PC-3 (cell line): ENCODE results near the gene PANK4. TPM values are rescaled to one million over a fixed set of nuclear protein-coding genes. Genes with fewer than 3 reads are reported as not detected.

ENCODE experiments used
- ATAC-seq: fragments of 200-7000 bp; cut with Tn5 transposase; 2 replicates; pipeline ENCODE4 v1.9.1; 2020; ENCODE audit warnings: mild to moderate bottlenecking, moderate library complexity
- BruUV-seq: library from RNA; stranded (reverse); fragments of 400-500 nt; replicated peaks from 2 replicates; lab custom pipeline; 2021; lab: Mats Ljungman, UMichigan
- CTCF ChIA-PET: fragments of 300-600 bp; sonication (Branson Sonifier 250); formaldehyde crosslinking; loops from one replicate; lab custom pipeline; 2022; ENCODE audit warnings: antibody characterized with exemption; lab: Charles Lee
- POLR2A ChIA-PET: fragments of 300-600 bp; sonication (Branson Sonifier 250); formaldehyde crosslinking; loops from one replicate; lab custom pipeline; 2022; ENCODE audit warnings: antibody characterized with exemption; ENCODE audit not compliant: unreplicated experiment; lab: Charles Lee
- DNase-seq: peaks from one replicate; pipeline ENCODE4 v3.0.0-alpha.2; 2015
- H2AFZ ChIP-seq: fragments of 300-600 bp; sonication (generic); 2 replicates; pipeline ENCODE4 v1.6.0; 2016; ENCODE audit warnings: antibody characterized with exemption, low read length
- H3F3A ChIP-seq: fragments of 300-600 bp; sonication (generic); one replicate; pipeline ENCODE4 v1.6.0; 2017; ENCODE audit warnings: antibody characterized with exemption, low read length, control low read depth, mild to moderate bottlenecking; ENCODE audit not compliant: unreplicated experiment
- H3K27ac ChIP-seq: fragments of 300-600 bp; sonication (generic); 2 replicates; pipeline ENCODE4 v1.5.1; 2016; ENCODE audit warnings: mild to moderate bottlenecking, low read length
- H3K27me3 ChIP-seq: fragments of 300-600 bp; sonication (generic); 2 replicates; pipeline ENCODE4 v1.6.1; 2016; ENCODE audit warnings: low read length, mixed read lengths
- H3K36me3 ChIP-seq: fragments of 300-600 bp; sonication (generic); 2 replicates; pipeline ENCODE4 v1.6.1; 2016; ENCODE audit warnings: low read depth, mixed run types, low read length, mixed read lengths
- H3K4me1 ChIP-seq: fragments of 300-600 bp; sonication (generic); 2 replicates; pipeline ENCODE4 v1.5.1; 2016; ENCODE audit warnings: low read length; ENCODE audit not compliant: insufficient read depth
- H3K4me2 ChIP-seq: fragments of 300-600 bp; sonication (generic); 2 replicates; pipeline ENCODE4 v1.6.0; 2016; ENCODE audit warnings: low read length
- H3K4me3 ChIP-seq: fragments of 300-600 bp; sonication (generic); 2 replicates; pipeline ENCODE4 v1.5.1; 2016; ENCODE audit warnings: mild to moderate bottlenecking, low read length, mixed read lengths
- H3K79me2 ChIP-seq: fragments of 300-600 bp; sonication (generic); 2 replicates; pipeline ENCODE4 v1.6.1; 2017; ENCODE audit warnings: low read length, mixed read lengths
- H3K9ac ChIP-seq: fragments of 300-600 bp; sonication (generic); 2 replicates; pipeline ENCODE4 v1.6.0; 2016; ENCODE audit warnings: mild to moderate bottlenecking, low read length
- H3K9me2 ChIP-seq: fragments of 300-600 bp; sonication (generic); replicated peaks from 2 replicates; pipeline ENCODE4 v1.6.1; 2016; ENCODE audit warnings: mixed run types, low read length, mixed read lengths
- H3K9me3 ChIP-seq: fragments of 300-600 bp; sonication (generic); 2 replicates; pipeline ENCODE4 v1.6.1; 2016; ENCODE audit warnings: low read length, mixed read lengths
- H4K20me1 ChIP-seq: fragments of 300-600 bp; sonication (generic); 2 replicates; pipeline ENCODE4 v1.6.1; 2016; ENCODE audit warnings: low read length, mixed read lengths
- CTCF ChIP-seq: fragments of 300-600 bp; sonication (generic); conservative IDR thresholded peaks from 2 replicates; pipeline ENCODE4 v1.5.1; 2017; ENCODE audit warnings: antibody characterized with exemption, low read depth, mild to moderate bottlenecking, low read length
- EZH2 ChIP-seq: fragments of 300-600 bp; sonication (generic); IDR thresholded peaks from one replicate; pipeline ENCODE4 v1.6.1; 2017; ENCODE audit warnings: antibody characterized with exemption, mild to moderate bottlenecking, low read length; ENCODE audit not compliant: unreplicated experiment
- EZH2phosphoT487 ChIP-seq: fragments of 300-600 bp; sonication (generic); IDR thresholded peaks from 2 replicates; pipeline ENCODE4 v1.6.1; 2018; ENCODE audit warnings: mild to moderate bottlenecking, antibody characterized with exemption, low read length, borderline replicate concordance
- intact Hi-C: fragments of 100-400 bp; cut with micrococcal nuclease; formaldehyde crosslinking; loops from 2 replicates; pipeline ENCODE4 v1.9.0; 2023
- total RNA-seq: library from RNA; depleted of rRNA; stranded (reverse); fragments of >200 nt; gene quantifications from 2 replicates; pipeline ENCODE4 v1.2.3, GENCODE V29; 2014

PANK4 gene
- total RNA-seq, 1 experiment from 2014 or later = 69.4 TPM

- H3K27ac ChIP-seq = no peak overlapping the region
- no peaks in the 10 kb centered on the region for H3K27me3 ChIP-seq
- H3K4me3 ChIP-seq = no peak overlapping the region
- no peak overlapping the region for H2AFZ ChIP-seq
- peaks cover 24% of the 10 kb centered on the region for H3K4me1 ChIP-seq
- DNase-seq = no peak
- no peaks in the 10 kb centered on the region for H4K20me1 ChIP-seq
- H3K79me2 ChIP-seq = no peaks in the 10 kb centered on the region
- POLR2A ChIA-PET = interaction anchor here (0.7 kb wide), 1 partner anchor 57 kb away, joined by 10 read pairs; no protein-coding TSS in a partner anchor
- CTCF ChIA-PET = no interaction called here
- no peaks in the 10 kb centered on the region for H3F3A ChIP-seq
- no peaks in the 10 kb centered on the region for H3K36me3 ChIP-seq
- intact Hi-C loops = no loop called here
- H3K4me2 ChIP-seq = no peak overlapping the region
- ATAC-seq = no peak
- H3K9me3 ChIP-seq = no peaks in the 10 kb centered on the region
- TF ChIP-seq CTCF (no peak), EZH2phosphoT487 (no peak), EZH2 (no peak)
- no TSS peak for BruUV-seq
- no peak overlapping the region for H3K9ac ChIP-seq
- H3K9me2 ChIP-seq = no peaks in the 10 kb centered on the region
Measured at GRCh38 chr1:2498648-2499047, 27.7 kb downstream of the PANK4 start.

- no peaks in the 10 kb centered on the region for H3K79me2 ChIP-seq
- no peaks in the 10 kb centered on the region for H4K20me1 ChIP-seq
- no peaks in the 10 kb centered on the region for H3K9me3 ChIP-seq
- H3K4me2 ChIP-seq = no peak overlapping the region
- H3K9me2 ChIP-seq = no peaks in the 10 kb centered on the region
- H3K4me3 ChIP-seq = no peak overlapping the region
- no peak overlapping the region for H3K27ac ChIP-seq
- no TSS peak for BruUV-seq
- intact Hi-C loops = no loop called here
- TF ChIP-seq EZH2 (no peak), EZH2phosphoT487 (no peak), CTCF (no peak)
- H3K27me3 ChIP-seq = no peaks in the 10 kb centered on the region
- ChIA-PET POLR2A (interaction anchor here (0.7 kb wide), 1 partner anchor 56 kb away, joined by 10 read pairs; no protein-coding TSS in a partner anchor), CTCF (no interaction called here)
- peaks cover 30% of the 10 kb centered on the region for H3K4me1 ChIP-seq
- no peak overlapping the region for H2AFZ ChIP-seq
- no peak for DNase-seq
- no peak overlapping the region for H3K9ac ChIP-seq
- no peak for ATAC-seq
- H3K36me3 ChIP-seq = no peaks in the 10 kb centered on the region
- H3F3A ChIP-seq = no peaks in the 10 kb centered on the region
Measured at GRCh38 chr1:2497891-2498290, 28.5 kb downstream of the PANK4 start.

GRCh38 chr1:2496746-2497145 lies 29.6 kb downstream of the PANK4 start:
- ChIA-PET POLR2A (no interaction called here), CTCF (no interaction called here)
- Histone ChIP-seq H4K20me1 (no peaks in the 10 kb centered on the region), H3K27ac (no peak overlapping the region), H3K9me2 (no peaks in the 10 kb centered on the region), H3K4me2 (no peak overlapping the region), H3K79me2 (no peaks in the 10 kb centered on the region), H3K27me3 (no peaks in the 10 kb centered on the region), H3K9me3 (no peaks in the 10 kb centered on the region), H3K4me1 (peaks cover 30% of the 10 kb centered on the region), H3K4me3 (no peak overlapping the region), H3F3A (no peaks in the 10 kb centered on the region), H2AFZ (no peak overlapping the region), H3K9ac (no peak overlapping the region), H3K36me3 (no peaks in the 10 kb centered on the region)
- DNase-seq (no peak), ATAC-seq (no peak)
- no peak for TF ChIP-seq CTCF
- TF ChIP-seq EZH2phosphoT487 = no peak
- no peak for TF ChIP-seq EZH2
- intact Hi-C loops = no loop called here
- BruUV-seq = no TSS peak
